CD4-positive, alpha-beta T cell treated with Interleukin-17A for 1 hour (primary cell): ENCODE data around the gene PCLAF.
"Not testable (repeated sequence)": the region's sequence is repeated elsewhere in the genome, so short reads cannot be mapped to it uniquely, and the experiment has no call there.

Source experiments
- DNase-seq: peaks from one replicate; pipeline ENCODE4 v3.0.0-alpha.2; 2020

PCLAF gene

DNA sequence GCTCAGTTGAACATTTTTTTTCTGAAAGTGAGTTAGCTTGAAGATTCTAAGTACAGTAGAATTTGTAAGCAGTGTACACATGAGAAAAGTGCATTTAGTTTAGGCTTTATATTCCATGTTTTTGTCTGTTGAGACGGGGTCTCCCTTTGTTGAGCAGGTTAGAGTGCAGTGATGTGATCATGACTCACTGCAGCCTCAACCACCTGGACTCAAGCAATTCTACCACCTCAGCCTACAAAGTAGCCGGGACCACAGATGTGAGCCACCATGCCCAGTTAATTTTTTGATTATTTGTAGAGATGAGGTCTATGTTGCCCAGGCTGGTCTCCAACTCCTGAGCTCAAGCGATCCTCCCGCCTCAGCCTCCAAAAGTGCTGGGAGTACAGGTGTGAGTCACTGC lies 20.0 kb downstream of the PCLAF start:
- DNase-seq = no peak

DNA sequence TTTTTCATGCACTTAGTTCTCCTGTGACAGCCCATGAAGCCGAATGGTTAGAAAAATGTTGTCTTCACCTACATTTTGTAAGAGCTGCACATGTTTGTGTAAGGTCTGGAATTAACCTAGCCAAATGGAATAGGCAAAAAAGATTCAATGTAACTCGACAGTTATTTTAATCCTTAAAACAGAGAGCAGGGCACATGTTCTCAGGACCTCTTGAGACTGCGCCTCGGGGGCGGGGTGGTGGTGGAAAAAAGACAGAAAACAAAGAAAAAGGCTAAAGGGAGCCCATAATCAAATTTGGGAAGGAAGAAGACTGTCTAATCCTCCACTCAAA lies 24.6 kb downstream of the PCLAF start:
- no peak for DNase-seq

DNA sequence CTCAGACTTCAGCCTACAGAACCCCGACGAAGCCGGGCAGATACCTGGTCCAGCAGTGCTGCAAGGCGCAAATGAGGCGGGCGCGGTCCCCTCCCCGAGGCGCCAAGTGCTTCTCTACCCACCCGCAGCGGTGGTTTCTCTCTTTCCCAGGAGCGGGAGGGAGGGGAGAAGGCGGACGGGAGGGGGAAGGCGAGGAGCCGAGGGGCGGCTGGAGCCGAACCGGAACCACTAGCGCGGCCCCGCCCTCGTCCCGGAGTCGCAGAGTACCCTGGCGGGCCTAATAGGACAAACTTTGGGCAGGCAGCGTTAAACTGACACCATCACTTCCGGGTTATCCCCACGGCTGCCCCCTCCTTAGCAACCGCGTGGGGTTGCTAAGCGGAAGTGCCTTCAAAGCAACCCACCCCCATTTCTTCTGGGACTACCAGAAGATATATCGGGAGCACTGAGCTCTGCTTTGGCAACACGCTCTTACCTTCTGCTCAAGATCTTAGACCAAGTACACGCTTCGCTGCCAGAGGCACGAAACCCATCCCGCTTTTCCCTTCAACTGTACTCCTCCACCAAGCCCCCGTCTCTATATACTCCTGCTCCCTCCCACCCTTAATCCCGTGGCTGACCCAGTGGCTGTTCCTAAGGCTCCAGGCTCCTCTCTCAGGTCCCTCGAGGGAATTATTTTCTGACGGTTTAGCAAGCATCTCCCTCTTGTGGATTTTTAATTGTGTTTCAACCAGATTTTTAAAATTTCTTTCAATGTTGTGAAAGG lies 25.1 kb downstream of the PCLAF start, which contains the start of gene CSNK1G1:
Gene CSNK1G1, minus strand, starts transcription at position 230 of the 766 bp plus-strand sequence. CDS start 55,674 bp downstream, outside the sequence.
- DNase-seq = peak; percentile 95

GRCh38 chr15:64355348-64355943 lies 25.8 kb downstream of the PCLAF start:
- DNase-seq = no peak

DNA sequence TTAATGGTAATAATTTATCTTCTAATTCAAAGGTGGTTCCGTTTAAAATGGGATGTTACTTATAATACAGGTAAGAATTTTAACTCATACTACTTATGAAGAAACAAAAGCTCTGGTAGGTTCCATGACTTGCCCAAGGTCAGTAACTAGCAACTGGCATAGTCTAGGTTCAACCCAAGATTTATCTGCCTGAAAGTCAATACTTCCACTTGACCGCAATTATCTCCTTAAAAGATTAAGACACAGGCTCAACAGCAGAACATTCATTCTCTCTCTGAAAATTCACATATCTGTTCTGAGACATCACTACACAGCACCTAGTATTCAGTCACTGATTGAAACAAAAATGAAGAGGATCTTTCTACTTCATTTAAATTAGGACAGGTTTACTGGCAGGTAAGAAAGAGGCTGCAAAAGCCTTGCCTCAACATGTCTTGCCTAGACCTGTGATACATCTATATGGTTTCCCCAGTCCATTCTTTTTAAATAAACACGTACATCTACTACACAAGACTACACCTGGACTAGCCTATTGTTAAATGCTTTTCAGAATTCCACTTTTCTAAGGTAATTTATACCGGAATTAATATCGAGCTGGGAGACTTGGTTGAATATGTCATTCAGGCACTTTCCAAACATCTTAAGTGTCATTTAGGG lies 26.4 kb downstream of the PCLAF start:
- no peak for DNase-seq

GRCh38 chr15:64351265-64351664 lies 30.0 kb downstream of the PCLAF start:
- DNase-seq = no peak

DNA sequence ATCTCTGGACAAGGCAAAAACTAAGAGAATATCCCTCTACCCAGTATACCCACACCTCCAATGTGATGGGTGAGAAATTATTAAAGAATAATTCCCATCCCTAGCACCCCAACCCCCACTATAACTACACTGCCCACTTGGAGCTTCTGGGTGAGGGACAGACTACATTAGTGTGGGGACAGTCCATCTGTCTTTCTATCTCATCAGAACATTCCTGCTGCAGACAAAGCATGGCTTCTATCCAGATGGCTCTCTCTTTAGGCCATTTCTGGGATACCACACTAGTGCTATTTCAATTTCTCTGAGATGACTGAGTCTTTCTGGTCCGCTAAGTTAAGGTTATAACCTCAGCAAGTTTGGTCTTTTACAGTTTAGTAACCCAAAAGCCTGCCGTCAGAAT lies 31.9 kb downstream of the PCLAF start:
- DNase-seq = no peak

GRCh38 chr15:64348455-64348854 lies 32.8 kb downstream of the PCLAF start:
- no peak for DNase-seq

DNA sequence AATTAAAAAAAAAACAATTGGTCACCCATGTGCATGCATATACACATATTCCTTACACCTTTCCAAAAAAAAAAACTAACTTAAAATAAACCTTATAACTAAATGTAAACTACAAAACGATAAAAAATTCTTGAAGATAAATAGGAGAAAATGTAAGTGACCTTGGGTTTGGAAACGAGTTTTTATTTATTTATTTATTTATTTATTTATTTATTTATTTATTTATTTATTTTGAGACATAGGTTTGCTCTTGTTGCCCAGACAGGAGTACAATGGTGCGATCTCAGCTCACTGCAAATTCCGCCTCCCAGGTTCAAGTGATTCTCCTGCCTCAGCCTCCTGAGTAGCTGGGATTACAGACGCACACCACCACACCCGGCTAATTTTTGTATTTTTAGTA lies 35.0 kb downstream of the PCLAF start:
- DNase-seq = not testable (repeated sequence)

GRCh38 chr15:64344651-64345294 lies 36.5 kb downstream of the PCLAF start:
- DNase-seq = no peak

DNA sequence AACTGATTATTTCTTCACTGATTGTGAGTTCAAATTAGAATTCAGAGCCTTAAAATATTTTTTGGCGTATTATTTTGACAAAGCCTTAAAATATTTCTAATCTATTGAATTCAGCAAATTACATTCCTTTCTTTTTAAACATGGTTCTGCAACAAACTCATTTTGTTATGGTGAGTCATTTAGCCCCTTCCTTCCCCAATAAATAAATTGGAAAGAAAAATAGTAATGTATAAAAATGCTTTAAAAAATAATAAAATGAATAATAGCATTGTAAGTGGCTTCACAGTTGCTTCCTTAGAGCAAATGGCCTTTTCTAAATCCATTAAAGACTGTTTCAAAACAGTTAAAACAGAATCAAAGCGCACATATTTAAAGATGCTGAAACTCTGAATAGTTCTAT lies 37.4 kb downstream of the PCLAF start:
- no peak for DNase-seq

- no peak for DNase-seq
Observed at GRCh38 chr15:64343222-64343621, 38.0 kb downstream of the PCLAF start.

- DNase-seq = no peak
Observed at GRCh38 chr15:64341961-64342360, 39.3 kb downstream of the PCLAF start.

DNA sequence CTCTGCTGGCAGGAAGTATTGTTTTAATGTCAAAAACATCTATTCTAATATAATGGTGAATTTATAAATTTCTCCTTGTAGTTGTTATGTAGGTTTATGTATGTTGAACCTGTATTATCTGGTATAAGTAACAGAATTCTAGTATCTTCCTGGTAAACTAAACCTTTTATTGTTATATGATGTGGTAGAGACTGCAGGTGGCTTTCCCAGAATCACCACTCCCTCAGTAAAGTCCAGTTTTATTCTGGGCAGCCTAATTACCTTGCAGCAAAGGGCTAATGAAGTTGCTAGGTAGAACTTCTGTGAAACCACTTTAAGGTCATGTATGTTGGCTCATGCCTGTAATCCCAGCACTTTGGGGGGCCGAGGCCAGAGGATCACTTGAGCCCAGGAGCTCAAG lies 40.9 kb downstream of the PCLAF start:
- DNase-seq = no peak

DNA sequence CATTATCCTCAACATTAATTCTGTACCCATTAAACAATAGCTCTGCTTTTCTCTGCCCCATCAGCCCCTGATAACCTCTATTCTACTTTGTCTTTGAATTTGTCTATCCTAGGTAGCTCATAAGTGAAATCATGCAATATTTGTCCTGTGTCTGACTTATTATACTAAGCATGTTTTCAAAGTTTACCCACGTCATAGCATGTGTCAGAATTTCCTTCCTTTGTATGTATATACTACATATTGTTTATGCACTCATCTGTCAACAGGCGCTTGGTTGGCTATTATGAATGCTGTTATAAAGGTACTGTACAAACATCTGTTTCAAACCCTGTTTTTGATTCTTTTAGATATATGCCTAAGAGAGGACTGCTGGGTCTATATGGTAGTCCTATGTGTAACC lies 43.5 kb downstream of the PCLAF start:
- DNase-seq = no peak

GRCh38 chr15:64333986-64334929 lies 47.0 kb downstream of the PCLAF start:
- peak; percentile 61 for DNase-seq

GRCh38 chr15:64333516-64333915 lies 47.7 kb downstream of the PCLAF start:
- no peak for DNase-seq

DNA sequence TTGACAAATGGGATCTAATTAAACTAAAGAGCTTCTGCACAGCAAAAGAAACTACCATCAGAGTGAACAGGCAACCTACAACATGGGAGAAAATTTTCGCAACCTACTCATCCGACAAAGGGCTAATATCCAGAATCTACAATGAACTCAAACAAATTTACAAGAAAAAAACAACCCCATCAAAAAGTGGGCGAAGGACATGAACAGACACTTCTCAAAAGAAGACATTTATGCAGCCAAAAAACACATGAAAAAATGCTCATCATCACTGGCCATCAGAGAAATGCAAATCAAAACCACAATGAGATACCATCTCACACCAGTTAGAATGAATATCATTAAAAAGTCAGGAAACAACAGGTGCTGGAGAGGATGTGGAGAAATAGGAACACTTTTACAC lies 49.6 kb downstream of the PCLAF start:
- not testable (repeated sequence) for DNase-seq

DNA sequence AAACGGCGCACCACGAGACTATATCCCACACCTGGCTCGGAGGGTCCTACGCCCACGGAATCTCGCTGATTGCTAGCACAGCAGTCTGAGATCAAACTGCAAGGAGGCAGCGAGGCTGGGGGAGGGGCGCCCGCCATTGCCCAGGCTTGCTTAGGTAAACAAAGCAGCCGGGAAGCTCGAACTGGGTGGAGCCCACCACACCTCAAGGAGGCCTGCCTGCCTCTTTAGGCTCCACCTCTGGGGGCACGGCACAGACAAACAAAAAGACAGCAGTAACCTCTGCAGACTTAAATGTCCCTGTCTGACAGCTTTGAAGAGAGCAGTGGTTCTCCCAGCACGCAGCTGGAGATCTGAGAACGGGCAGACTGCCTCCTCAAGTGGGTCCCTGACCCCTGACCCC lies 54.3 kb downstream of the PCLAF start:
- not testable (repeated sequence) for DNase-seq

GRCh38 chr15:64326458-64326857 lies 54.8 kb downstream of the PCLAF start:
- DNase-seq = not testable (repeated sequence)

GRCh38 chr15:64324165-64324877 lies 56.9 kb downstream of the PCLAF start:
- no peak for DNase-seq

- no peak for DNase-seq
Observed at GRCh38 chr15:64315216-64315615, 66.0 kb downstream of the PCLAF start.
